22Rv1 (cell line): ENCODE measurements around the gene INSIG1.

Experiments
- ZFX ChIP-seq: fragments of 450-650 bp; IDR thresholded peaks from 2 replicates; pipeline ENCODE4 v1.6.1; 2017; ENCODE audit warnings: antibody characterized with exemption, borderline replicate concordance
- TF ChIP-seq, protein P1 (sequence below): fragments of 450-650 bp; IDR thresholded peaks from 2 replicates; pipeline ENCODE4 v1.5.1; 2017; ENCODE audit warnings: mild to moderate bottlenecking

DNA sequence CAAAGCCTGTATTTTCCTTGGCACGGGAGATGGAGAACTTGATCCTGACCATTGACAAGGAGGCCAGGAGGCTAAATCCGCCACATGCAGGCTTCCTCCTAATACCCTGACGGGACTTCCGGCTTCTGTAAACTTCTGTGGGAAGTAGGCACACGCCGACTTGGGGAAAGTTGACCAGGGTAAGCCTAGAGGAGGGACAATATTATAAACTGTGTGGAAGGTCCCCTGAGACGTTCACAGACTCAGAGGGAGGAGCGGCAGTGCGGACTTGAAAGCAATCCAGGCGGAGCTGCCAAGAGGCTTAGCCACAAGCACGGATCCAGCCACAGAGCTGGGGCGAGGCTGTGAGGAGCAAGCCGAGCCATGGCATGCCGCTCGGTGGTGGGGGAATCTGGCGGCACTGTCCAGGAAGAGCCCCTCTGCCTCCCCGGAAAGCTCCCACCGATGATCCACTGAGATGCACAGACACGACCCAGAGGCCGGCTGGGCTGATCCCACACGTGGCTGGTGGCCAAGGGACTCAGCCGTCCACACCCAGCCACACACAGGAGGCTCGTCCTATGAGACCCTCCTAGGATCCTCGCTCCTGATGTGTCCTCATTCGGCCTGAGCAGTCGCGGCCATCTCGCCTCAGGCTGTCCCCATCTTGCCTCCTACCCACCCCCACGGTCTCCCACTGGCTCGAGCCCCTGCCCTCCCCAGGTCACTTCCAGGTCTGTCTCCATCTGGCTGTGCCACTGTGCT lies 40.0 kb upstream of the INSIG1 start:
- TF ChIP-seq, protein P1, sequence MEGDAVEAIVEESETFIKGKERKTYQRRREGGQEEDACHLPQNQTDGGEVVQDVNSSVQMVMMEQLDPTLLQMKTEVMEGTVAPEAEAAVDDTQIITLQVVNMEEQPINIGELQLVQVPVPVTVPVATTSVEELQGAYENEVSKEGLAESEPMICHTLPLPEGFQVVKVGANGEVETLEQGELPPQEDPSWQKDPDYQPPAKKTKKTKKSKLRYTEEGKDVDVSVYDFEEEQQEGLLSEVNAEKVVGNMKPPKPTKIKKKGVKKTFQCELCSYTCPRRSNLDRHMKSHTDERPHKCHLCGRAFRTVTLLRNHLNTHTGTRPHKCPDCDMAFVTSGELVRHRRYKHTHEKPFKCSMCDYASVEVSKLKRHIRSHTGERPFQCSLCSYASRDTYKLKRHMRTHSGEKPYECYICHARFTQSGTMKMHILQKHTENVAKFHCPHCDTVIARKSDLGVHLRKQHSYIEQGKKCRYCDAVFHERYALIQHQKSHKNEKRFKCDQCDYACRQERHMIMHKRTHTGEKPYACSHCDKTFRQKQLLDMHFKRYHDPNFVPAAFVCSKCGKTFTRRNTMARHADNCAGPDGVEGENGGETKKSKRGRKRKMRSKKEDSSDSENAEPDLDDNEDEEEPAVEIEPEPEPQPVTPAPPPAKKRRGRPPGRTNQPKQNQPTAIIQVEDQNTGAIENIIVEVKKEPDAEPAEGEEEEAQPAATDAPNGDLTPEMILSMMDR, result no peak
- no peak for TF ChIP-seq ZFX
